ENCODE measurements around the gene CCDC88C.

The CCDC88C gene

DNA sequence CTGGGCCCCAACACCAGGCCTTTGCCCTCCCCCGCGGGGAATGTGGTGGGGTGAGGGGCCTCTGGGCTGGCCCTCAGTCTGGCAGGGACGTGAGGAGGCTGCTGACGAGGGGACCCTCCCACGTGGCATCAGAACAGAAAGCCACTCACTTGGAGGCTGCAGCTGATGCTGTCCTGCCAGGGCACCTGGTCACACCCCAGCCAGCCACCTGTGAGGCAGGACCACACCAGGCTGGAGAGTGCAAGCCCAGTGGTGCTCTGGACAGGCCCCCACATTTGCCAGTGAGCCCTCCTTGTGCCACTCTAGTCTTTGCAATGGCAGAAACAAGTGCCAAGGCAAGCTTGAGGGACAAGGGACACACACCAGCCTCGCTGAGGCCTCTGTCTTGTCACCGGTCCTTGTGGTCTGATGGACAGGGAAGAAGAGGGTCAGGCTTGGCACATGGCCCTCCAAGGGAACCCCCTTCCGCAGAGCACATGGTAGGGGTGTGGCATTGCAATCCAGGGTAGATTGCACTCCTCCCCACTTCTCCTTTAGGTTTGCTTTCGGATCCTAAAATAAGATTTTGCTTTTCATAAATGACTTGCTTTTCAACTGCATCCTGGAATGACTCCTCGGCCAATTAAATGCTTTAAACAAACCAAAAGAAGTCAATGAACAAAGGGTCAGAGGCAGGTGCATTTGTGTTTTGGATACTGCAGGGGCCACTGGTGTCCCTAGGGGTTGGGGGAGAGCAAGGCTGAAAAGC is 53.7 kb downstream of the CCDC88C start:
- DNase-seq: no peak
- no peak for TF ChIP-seq POLR2A (IDR thresholded peaks at IDR 0.05; ENCODE audit: low read length)
- TF ChIP-seq GATA1 (IDR thresholded peaks at IDR 0.05; ENCODE audit: low read depth, low read length): no peak

DNA sequence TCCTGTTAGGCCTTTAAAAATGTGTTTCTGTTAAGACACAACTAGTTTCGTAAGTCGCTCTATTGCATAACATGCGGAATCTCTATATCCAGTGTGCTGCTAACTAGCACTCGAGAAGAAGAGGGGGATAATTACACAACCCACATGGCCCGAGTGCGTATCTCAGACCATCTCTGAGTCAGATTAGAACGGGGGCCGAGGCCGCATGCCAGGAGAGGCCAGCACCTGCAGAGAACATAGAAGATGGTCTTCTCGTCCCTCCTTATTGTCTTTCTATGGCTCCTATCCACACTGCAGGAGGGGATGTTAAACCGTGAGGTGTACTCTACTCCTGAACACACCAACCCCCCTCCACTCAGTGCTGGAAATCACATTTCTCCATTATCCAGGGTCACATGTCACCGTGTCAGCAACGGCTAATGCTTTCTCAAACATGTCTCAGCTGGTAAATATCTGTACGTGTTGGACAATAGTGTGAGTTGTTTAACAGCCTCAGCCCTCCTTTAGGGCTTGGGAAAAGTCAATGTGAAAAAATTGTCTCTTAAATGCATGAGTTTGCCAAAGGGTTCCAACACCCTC is 56.3 kb downstream of the CCDC88C start:
- TF ChIP-seq POLR2A (IDR thresholded peaks at IDR 0.05; ENCODE audit: low read length) (no peak), GATA1 (IDR thresholded peaks at IDR 0.05; ENCODE audit: low read depth, low read length) (no peak)
- no peak for DNase-seq

DNA sequence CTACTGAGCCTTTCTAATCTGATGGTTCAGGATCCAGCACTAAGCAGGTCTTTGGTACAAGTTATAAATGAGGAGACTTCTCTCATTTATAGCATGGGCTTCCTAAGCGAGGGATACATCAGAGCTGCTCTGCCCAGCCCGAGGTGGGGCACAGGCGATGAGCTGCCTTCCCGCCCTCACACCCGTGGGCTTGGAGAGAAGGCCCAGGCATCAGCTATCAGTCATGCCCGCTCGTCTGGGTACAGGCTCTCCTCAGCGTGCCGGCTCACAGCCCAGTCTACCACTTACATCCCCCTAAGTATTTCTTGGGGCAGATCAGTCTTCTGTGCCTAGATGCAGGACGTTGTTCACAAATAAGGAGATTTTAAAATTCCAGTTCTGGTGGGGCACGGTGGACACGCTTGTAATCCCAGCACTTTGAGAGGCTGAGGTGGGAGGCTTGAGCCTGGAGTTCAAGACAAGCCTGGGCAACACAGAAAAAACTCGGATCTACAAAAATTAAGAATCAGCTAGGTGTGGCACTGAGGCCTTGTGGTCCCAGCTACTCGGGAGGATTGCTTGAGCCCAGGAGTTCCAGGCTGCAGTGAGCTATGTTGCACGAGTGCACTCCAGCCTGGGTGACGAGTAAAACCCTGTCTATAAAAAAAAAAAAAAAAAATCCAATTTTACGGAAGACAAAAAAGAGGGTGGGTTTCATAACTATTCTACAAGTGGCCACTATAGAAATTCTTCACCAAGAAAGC is 57.0 kb downstream of the CCDC88C start:
- no peak for DNase-seq
- TF ChIP-seq GATA1 (IDR thresholded peaks at IDR 0.05; ENCODE audit: low read depth, low read length) (no peak), POLR2A (IDR thresholded peaks at IDR 0.05; ENCODE audit: low read length) (no peak)

DNA sequence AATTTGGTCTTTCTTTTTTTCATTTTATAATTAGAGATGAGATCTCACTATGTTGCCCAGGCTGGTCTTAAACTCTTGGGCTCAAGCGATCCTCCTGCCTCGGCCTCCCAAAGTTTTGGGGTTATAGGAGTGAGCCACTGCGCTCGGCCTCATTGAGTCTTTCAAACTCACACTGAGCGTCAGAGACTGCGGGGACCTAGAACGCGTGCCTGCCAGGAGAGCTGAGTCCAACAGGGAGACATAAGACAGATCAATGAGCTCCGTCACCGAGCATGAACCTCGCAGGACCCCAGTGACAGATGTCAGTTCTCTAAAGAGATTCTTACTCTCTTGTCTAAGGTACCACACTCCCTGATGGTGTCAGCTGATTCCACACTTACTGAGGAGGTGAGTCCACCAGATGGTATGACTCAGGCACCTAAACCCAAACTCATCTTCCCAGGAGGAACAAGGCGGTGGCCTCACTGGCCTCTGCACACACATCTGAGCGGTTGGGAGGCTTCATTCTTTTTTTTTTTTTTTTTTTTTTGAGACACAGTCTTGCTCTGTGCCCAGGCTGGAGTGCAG is 58.9 kb downstream of the CCDC88C start:
- DNase-seq: peak in 1 of 2 experiments; percentile 32
- TF ChIP-seq POLR2A (IDR thresholded peaks at IDR 0.05; ENCODE audit: low read length) (no peak), GATA1 (IDR thresholded peaks at IDR 0.05; ENCODE audit: low read depth, low read length) (no peak)

DNA sequence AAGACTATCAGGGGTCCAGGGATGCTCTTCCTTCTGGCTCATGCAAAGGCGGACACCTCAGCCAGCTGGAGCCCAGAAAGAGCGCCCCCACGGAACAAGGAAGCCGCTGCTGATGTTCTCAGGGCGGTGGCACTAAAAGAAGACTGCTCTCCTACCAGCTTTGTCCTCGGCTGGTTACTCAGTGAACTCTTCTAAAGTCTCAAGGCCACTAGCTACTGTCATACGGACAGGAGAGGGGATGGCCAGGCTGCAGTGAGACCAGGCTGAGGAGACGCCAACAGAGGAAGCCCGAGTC is 59.6 kb downstream of the CCDC88C start:
- no peak for DNase-seq
- TF ChIP-seq POLR2A (IDR thresholded peaks at IDR 0.05; ENCODE audit: low read length): no peak
- no peak for TF ChIP-seq GATA1 (IDR thresholded peaks at IDR 0.05; ENCODE audit: low read depth, low read length)

DNA sequence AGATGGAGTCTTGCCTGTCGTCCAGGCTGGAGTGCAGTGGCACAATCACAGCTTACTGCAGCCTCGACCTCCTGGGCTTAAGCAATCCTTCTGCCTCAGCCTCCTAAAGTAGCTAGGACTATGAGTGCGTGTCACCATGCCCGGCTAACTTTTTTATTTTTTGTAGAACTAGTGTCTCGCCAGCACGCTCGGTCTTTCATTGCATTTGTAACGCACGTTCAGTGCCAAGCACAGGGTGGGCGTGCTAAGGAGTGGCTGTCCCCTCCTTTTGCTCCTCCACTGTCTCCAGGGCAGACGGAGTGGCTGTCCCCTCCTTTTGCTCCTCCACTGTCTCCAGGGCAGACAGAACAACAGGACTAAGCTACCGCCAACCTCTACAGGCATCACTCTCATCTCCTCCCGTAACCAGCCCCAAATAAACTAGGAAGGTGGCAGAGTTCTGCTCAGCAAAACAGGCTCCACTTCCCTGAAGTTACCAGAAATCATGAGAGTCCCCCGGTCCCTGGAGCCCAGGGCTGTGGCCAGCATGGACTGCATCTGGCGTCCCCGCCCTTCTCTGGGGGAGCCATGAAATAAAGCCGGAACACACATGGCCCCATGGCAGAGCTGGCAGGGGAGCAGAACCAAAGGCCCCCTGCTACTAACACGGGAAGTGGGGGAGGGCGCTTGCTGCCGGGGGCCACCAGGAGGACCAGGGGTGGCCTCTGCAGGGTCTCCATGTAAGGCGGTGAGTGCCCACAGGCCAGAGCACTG is 60.2 kb downstream of the CCDC88C start:
- no peak for TF ChIP-seq GATA1 (IDR thresholded peaks at IDR 0.05; ENCODE audit: low read depth, low read length)
- no peak for TF ChIP-seq POLR2A (IDR thresholded peaks at IDR 0.05; ENCODE audit: low read length)
- DNase-seq: no peak

DNA sequence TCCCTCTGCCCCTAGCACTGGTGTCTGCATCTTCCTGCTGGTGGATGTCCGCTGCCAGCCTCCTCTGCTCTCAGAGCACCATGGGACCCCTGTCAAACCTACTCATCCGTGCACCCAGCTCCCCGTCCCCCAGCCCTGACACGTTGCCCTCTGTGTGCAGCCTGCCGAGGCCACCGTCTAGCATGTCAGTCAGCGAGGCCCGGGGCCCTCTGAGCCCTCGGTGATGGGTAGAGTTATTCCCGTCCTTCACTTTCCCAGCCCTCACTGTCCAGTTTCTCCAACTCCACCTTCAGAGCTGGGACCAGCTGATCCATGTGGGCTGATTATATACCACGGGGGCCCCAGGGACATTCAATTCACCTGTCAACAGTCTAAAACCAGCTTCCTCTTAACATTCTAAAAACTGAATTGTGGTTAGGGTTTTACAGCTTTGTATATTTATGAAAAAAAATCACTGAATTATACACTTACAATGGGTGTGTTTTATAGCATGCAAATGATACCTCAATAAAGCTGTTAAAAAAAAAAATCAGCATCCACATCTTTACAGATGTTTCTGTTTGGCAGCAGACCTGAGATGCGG is 61.3 kb downstream of the CCDC88C start:
- no peak for DNase-seq
- TF ChIP-seq GATA1 (IDR thresholded peaks at IDR 0.05; ENCODE audit: low read depth, low read length): no peak
- no peak for TF ChIP-seq POLR2A (IDR thresholded peaks at IDR 0.05; ENCODE audit: low read length)

DNA sequence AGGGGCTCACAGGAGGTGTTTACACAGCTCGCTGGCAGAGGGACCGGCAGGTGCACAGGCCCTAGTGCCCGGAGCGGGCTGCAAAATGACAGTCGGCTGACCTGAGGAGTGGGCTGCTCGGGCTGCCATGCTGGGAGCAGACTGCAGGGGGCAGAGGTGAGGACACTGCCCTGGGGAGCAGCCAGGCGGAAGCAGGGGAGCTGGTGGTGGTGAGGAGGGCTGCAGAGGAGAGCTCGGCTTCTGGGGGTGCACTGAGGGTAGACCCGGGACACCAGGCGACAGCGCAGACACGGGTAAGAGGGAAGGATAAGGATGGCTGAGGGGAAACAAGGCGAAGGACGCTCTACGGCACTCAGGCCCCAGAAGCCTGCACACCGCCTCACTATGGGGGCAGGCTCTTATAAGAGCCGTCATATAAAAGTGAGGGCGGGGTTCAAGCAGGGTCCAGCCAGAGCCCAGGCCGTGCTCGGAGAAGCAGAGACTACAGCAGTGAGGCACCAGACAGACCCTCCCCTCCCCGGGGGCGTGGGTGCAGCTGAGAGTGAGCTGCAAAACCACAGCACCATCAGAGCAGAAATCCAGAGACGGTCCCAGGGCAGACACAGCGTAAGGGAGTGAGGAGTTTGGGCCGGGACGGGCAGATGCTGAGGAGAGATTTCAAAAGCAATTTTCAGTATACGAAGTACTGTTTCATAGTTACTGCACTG is 62.5 kb downstream of the CCDC88C start:
- DNase-seq: peak in 1 of 2 experiments; percentile 25
- TF ChIP-seq POLR2A (IDR thresholded peaks at IDR 0.05; ENCODE audit: low read length) (no peak), GATA1 (IDR thresholded peaks at IDR 0.05; ENCODE audit: low read depth, low read length) (no peak)

DNA sequence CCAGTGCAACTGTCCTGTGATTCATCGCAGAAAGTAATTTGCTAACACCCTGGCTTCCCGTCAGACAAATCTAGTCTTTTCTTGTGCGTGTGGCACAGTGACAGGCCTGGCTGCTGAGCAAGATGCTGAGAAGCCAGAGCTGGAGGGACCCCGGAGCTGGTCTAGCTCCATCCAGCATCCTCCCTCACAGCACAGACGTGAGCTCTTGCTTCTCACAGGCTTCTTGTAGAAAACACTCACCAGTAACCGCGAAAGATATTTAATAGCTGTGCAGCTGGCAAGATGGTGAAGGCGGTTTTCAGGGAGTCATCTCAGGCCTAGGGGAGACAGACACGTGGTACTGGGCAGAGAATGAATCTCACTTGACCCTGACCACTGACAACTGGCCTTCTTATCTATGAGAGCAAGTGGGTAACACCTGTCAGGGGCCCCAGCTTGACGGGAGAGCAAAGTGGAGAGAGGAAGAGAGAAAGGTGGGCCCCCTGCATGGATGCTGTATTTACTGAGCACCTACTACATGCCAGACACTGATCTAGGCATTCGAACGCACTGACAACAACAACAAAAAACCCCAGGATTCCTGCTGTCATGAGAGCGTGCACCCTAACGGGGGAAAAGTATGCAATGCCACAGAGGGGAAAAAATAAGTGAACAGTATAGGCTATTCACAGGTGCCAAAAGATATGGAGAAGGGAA is 63.3 kb downstream of the CCDC88C start:
- no peak for DNase-seq
- no peak for TF ChIP-seq POLR2A (IDR thresholded peaks at IDR 0.05; ENCODE audit: low read length)

DNA sequence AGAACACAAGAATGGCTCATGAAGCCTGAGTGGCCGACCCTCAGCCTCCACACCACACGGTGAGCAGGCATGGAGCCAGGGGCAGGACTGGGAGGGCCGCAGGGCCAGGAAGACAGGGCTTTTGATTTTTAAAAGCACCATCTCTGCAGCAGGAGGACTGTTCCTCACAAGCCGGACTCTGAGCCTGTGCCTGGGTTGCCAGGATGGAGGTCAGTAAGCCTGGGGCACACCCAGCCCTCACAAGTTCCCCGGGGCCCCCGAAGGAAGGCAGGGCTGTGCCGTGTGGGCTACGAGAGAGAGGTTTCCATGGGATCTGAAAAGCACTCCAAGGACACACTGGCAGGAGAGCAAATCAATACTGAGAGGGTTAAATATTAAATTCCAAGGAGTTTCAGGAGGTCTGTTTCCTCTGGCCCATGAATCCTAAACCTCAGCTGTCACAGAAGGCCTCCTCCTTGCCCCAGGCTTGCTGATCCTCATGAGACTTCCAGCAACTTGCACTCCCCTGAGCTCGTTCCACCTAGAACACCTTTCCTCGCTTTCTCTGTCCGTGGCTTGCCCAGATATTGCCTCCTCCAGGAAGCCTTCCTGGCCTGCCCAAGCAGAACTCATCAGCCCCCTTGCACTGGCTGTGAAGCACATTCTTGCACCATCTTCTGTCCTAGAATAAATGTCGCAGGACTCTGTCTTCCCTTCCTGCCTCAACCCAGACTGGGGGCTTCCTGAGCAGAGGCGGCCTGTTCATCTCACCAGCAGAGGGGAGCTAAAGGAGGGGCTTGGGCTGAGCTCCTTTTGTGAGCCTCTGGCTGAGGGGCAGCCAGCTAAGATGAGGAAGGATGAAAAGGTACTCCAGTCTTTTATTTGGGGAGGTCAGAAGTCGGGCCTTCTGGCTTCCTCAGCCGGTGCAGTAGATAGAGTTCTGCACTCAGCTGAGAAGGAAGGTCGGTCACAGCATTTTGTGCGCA is 64.6 kb downstream of the CCDC88C start:
- DNase-seq: no peak
- TF ChIP-seq POLR2A (IDR thresholded peaks at IDR 0.05; ENCODE audit: low read length) (no peak), GATA1 (IDR thresholded peaks at IDR 0.05; ENCODE audit: low read depth, low read length) (no peak)

DNA sequence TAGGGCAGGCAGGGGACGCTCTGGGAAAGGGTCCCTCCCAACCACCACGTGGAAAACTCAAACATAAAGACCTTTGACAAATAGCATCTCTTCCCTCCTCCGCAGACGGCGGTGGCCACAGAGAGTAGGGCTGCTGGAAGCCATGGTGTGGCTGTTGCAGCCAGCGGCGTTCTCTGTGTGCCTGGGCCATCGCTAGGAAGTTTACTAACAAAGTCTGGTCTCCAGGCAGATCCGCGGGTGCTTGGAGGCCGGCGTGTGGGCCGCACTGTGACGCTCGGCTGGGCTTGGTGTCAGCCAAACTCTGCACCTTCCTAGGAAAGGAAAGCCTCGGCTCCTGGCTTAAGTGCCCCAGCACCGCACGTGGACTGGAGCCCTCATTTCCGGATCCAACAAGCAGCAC is 65.6 kb downstream of the CCDC88C start:
- no peak for DNase-seq

More for the DNA sequence above, 65.6 kb downstream of the CCDC88C start:
- TF ChIP-seq GATA1 (IDR thresholded peaks at IDR 0.05; ENCODE audit: low read depth, low read length) (no peak), POLR2A (IDR thresholded peaks at IDR 0.05; ENCODE audit: low read length) (no peak)
